Measurements from ENCODE around the gene ADD1.
"Not testable (repeated sequence)": the region's sequence is repeated elsewhere in the genome, so short reads cannot be mapped to it uniquely, and the experiment has no call there.

ADD1 gene

DNA sequence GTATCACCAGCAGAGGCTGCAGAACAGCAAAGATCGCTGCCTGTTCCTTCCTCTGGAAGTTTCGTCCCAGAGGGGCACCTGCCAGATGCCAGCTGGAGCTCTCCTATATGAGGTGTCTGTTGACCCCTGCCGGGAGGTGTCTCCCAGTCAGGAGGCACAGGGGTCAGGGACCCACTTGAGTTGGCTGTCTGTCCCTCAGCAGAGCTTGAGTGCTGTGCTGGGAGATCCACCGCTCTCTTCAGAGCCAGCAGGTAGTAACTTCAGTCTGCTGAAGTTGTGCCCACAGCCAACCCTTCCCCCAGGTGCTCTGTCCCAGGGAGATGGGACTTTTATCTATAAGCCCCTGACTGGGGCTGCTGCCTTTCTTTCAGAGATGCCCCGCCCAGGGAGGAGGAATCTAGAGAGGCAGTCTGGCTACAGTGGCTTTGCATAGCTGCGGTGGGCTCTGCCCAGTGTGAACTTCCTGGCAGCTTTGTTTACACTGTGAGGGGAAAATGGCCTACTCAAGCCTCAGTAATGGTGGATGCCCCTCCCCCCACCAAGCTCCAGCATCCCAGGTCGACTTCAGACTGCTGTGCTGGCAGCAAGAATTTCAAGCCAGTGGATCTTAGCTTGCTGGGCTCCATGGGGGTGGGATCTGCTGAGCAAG lies 78.9 kb downstream of the ADD1 start:
- DNase-seq (ENCODE audit: low read depth), result not testable (repeated sequence)

DNA sequence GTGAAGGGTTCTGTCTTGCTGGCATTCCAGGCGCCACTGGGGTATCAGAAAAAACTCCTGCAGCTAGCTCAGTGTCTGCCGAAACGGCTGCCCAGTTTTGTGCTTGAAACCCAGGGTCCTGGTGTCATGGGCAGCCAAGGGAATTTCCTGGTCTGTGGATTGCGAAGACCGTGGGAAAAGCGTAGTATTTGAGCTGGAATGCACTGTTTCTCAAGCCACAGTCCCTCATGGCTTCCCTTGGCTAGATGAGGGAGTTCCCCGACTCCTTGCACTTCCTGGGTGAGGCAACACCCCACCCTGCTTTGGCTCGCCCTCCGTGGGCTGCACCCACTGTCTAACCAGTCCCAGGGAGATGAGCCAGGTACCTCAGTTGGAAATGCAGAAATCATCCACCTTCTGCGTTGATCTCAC lies 79.5 kb downstream of the ADD1 start:
- no peak for DNase-seq (ENCODE audit: low read depth)

DNA sequence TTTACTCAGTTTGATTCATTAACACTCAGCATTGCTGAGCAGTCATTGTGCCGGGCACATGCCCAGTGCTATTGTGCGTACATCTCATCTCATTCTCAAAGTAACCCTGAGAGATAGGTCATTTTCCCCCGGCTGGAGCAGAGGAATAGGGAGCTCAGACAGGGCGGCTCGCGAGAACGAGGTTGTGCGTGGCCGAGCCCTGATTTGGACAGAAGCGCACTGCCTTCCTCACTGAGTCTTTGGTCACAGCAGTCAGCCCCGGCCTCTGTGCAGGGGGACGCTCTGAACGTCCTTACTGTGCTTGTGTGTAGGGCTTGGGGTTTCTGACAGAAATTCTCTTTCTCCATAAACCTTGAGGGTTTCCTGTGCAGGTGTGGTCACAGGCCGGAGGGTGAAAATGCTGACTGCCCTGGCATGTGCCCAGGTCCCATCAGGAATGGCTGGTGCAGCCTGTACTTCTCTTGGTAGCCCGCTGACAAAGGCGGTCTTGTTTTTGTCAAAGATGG lies 80.1 kb downstream of the ADD1 start:
- DNase-seq (ENCODE audit: low read depth), result no peak

DNA sequence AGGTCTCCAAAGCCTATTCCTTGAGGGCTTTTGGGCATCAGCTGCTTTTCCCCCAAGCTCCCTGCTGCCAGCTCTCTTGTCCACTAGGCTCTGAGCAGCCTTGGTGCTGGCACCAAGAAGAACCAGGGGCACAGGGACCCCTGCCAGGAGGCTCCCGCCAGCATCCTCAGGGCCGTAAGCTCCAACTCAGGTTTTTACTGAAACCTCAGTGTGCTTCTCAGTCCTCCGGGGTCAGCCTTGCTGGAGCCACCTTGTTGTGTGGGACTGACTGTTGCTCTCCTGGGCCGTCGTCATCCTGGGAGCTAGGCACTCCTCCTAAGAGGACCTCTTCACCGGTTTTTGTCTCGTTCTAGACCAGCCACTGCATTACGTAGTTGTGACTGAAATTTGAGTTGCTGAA lies 80.6 kb downstream of the ADD1 start:
- no peak for DNase-seq (ENCODE audit: low read depth)

DNA sequence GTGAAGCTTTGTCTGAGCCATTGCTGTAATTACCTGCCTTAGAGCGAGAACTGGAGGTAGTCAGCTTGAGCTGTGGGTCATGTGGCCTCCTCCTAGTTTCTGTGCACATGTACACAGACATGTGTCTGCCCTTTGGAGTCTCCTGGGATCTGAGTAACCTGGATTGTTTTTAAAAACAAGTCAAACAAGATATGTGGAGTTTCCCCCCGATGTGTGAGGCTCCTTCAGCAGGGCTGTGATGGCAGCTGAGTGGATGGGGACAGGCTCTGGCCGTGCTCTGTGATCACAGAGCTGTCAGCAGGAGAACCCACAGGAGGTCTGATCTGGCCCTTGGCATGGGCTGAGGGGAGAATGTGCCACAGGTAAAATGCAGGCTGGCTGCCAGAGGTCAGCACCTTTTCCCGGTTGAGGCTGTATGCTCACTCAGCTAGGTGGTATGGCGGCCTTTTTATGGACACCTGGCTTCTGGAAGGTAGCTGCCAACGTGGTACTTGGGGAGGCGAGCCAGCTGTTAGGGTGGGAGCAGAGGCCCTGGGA lies 81.2 kb downstream of the ADD1 start:
- DNase-seq (ENCODE audit: low read depth), result no peak

DNA sequence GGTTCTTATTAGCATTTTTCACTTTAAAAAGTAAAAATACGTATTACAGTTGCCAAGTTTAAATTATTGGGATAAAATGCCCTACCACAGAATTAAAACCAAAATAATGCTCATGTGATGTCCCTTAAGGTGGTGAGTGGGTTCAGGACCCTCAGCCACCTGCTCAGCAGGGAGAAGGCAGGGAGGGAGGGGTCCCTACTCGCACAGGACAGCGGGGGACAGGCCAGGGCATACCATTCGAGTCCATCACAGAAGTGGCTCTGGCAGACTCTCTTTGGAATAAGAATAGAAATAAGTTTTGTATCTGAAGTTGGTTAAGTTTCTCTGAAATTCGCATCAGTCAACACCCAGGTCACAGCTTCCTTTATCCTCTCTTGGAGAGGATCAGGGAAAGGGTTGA lies 81.9 kb downstream of the ADD1 start:
- no peak for DNase-seq (ENCODE audit: low read depth)

DNA sequence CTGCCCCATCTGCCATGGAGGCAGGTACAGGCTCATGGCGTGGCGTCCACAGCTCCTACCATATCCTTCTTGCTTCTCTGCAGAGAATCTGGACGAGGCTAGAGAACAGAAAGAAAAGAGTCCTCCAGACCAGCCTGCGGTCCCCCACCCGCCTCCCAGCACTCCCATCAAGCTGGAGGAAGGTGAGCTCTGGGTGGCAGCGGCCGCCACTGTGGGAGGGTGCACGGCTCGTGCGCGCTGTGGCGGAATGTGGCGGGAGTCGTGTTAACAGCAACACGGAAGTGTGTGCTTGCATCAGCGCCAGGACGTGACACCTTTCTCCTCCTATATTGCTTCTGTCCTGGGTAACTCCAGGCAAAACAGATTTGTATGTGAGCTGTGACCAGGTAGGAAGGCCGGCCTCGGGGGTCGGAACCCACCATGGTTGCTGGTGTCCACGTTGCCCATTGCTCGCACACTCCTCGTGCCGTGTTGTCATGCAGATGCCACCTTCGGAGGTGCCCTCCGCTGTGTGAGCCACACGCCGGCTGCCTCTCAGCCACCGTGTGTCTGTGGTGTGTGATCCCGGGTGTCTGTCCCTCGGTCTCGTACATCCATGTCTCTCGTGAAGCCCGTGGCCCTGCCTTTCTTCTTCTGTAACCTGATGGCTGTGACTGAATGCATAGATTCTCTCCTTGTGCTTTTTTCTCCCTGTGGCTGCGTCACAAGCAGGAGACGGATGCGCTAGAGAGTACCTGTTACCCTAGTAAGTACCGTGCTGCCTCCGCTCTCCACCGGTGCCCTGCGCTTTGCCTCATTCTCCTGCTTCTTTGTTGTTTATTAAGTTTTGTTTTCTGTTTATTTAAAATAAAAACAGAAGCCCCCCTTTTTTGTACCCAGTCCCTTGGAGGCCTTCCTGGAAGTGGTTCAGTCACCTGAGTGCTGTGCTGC lies 82.6 kb downstream of the ADD1 start:
- no peak for DNase-seq (ENCODE audit: low read depth)

DNA sequence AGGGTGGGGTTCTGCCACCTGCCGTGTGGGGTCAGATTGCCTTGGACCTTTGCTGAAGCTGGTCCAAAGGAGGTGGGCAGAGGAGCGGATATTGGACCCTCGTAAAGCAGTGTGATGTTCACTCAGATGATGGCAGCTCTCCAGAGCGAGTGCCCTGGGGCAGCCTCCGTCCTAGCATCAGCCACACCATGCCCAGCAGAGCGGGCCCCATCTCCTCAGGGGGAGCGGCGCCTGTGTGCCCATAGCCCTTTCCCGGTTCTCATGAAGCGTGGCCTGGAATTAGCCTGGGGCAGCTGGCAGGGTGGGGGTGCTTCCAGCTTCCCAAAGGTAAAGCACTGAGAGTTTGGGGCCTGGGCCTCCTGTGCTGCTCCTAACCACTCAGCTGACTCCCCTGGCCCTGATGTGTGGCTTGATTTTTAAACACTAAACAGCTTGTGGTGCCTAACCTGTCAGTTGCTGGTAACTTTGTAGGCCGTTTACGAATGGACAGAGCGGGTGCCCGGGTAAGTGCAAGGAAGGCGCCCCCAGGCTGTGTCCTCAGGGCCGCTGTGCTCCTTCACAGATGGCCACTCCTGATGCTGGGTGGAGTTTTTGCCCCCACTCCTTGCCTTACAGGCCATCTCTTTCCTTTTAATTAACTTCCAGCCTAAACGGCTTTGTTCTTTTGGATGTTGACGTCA lies 83.5 kb downstream of the ADD1 start:
- DNase-seq (ENCODE audit: low read depth), result no peak

DNA sequence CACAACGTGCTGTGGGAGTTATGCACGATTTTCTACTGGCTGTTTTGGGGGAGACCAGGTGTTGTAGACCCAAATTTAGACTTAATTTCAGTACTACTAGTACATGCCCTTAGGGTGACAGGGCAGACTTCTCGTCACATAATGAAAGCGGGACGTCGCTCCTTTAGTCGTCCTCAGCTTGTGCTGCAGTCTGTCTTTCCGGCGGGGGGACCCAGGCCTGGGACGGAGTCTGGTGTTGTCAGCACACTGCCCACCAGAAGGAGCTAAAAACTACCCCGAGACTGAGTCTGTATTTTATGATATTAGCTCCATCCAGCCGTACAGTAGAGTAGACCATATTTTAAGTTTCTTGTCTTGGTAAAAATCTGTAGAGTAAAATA lies 84.0 kb downstream of the ADD1 start:
- no peak for DNase-seq (ENCODE audit: low read depth)

DNA sequence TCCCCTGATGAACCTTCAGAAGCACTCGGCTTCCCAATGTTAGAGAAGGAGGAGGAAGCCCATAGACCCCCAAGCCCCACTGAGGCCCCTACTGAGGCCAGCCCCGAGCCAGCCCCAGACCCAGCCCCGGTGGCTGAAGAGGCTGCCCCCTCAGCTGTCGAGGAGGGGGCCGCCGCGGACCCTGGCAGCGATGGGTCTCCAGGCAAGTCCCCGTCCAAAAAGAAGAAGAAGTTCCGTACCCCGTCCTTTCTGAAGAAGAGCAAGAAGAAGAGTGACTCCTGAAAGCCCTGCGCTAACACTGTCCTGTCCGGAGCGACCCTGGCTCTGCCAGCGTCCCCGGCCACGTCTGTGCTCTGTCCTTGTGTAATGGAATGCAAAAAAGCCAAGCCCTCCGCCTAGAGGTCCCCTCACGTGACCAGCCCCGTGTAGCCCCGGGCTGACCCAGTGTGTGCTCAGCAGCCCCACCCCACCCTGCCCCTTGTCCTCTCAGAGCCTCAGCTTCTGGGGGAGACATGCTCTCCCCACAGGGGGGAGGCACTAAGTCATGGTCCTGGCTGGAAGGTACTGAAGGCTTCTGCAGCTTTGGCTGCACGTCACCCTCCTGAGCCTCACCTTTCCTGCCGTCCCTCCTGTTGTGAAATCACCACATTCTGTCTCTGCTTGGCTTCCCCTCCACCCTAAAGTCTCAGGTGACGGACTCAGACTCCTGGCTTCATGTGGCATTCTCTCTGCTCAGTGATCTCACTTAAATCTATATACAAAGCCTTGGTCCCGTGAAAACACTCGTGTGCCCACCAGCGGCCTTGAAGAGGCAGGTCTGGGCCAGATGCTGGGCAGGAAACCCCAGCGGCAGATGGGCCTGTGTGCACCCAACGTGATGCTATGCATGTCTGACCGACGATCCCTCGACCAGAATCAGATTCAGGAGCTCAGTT lies 84.9 kb downstream of the ADD1 start:
- DNase-seq (ENCODE audit: low read depth), result no peak

DNA sequence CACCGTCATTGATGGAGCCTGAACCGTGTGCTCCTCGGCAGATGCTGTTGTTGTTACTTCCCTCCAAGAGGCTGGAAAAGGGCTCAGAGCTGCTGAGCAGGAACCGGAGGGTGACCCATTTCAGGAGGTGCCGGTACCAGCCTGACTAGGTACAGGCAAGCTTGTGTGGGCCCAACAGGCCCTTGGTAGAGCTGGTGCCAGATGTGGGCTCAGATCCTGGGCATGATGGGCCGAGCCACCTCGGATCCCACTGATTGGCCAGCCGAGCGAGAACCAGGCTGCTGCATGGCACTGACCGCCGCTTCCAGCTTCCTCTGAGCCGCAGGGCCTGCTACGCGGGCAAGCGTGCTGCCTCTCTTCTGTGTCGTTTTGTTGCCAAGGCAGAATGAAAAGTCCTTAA lies 85.8 kb downstream of the ADD1 start:
- no peak for DNase-seq (ENCODE audit: low read depth)

DNA sequence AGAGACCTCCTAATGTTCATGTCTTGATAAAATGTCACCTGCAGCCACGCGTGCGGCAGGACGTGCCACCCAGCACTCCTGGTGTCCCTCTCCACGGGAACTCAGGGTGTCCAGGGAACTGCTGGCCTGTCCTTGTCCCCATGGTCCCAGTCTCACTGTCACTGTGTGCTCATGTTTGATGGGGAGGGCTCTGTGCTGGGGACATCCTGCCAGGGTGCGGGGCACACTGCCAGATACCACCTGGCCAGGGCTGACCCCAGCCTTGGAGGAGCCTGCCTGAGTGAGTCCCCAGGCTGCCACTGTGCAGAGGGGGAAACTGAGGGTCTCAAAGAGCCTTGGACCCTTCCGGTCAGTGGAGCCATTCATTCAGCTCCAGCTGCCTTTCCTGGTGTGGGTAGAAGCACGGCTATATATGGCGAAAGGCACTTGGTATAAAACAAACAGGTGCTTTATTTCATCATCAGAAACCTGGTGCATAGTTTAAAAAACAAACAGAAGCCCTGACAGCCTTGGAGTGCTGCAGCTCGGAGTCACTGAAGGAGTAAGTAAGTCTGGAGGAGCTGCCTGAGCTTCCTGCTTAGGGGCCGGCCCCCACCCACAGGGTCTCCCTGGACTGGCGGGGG lies 86.6 kb downstream of the ADD1 start:
- no peak for DNase-seq (ENCODE audit: low read depth)

DNA sequence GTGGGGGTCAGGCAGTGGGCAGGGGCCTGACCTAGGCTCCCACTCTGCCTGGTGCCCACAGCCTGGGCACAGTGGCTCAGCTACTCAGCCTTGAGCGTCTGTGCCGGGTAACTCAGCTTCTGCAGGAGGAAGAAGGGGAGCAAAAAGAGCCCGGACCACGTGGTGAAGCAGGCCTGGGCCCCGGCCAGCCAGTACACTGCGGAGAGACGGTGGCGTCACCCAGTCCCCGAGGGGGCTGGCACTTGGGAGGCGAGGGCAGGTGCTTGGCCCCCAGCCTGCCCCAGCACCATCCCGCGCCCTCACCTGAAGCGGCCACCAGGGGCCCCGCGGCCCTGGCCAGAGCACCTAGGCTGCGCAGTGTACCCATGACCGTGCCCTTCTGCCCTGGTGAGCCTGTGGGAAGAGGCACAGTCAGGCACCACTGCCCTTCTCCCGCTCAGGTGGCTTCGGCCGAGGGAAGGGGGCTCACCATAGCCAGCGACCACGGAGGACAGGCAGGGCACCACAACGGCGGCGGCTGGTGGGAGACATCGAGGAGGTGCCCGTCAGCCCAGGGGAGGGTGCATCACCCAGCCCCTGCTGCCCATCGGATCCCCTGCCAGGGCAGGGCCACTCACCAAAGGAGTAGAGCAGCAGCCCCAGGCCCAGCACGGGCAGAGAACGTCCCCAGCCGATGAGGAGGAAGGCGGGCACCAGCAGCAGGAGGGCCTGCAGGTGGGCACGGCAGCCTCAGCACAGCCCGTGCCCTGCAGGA lies 87.3 kb downstream of the ADD1 start:
- no peak for DNase-seq (ENCODE audit: low read depth)

DNA sequence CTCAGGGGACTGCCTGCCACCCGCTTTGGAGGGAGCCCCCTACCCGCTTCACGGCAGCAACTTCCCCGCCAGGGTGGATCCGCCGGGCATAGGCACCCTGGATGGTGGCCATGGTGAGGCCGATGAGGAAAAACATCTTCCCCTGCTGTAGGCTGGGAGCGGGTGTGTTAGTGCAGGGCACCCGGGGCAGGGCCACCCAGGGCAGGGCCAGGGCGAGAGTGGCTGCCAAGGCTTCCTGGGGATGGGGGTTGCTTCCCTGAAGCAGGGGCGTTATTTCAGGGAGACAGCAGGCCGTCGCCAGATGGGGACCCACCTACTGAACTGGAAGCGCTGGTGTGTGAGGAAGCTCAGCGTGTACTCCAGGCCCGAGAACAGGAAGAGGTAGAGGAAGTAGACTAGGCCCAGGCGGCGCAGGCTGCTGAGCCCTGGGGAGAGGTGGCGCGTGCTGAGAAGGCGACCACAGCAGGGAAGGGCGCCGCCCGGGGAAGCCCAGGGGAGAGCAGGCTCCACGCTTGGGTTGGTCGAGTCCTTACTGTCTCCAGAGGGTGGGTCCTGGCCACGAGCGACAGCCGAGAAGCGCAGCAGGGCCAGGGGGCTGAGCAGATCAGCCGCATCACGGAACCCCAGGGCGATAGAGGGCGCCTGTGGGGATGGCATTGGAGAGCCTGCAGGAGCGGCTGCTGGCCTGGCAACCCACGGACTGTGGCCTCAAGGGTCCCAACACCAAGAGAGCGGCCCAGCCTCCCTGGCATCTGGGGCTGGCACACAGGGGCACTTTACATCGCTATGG lies 88.1 kb downstream of the ADD1 start:
- DNase-seq (ENCODE audit: low read depth), result no peak

DNA sequence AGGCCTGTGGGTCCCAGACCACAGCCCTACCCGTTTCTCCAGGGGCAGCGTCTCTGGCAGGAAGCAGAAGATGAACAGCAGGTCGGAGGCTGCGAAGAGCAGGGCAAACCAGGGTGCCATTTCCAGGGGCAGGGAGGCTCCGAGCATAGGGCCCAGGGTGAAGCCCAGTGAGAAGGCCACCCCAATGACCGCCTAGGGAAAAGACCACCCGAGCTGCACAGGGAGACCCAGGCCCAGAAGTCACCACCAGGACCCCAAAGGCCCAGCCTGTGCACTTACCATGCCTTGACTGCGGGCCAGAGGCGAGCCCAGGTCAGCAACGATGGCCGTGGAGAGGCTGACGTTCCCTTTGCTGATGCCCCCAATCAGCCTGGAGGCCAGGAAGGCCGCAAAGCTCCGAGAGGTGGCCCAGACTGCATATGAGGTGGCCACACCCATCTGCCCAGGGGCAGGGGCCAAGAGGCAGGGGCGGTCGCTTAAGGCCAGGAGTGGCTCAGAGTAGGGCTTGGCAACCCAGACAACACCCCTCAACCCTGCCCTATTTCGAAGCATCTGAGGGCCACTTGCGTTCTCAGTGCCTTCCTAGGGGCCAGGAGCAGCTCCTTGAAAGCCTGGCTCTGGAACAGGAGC lies 88.8 kb downstream of the ADD1 start:
- no peak for DNase-seq (ENCODE audit: low read depth)

DNA sequence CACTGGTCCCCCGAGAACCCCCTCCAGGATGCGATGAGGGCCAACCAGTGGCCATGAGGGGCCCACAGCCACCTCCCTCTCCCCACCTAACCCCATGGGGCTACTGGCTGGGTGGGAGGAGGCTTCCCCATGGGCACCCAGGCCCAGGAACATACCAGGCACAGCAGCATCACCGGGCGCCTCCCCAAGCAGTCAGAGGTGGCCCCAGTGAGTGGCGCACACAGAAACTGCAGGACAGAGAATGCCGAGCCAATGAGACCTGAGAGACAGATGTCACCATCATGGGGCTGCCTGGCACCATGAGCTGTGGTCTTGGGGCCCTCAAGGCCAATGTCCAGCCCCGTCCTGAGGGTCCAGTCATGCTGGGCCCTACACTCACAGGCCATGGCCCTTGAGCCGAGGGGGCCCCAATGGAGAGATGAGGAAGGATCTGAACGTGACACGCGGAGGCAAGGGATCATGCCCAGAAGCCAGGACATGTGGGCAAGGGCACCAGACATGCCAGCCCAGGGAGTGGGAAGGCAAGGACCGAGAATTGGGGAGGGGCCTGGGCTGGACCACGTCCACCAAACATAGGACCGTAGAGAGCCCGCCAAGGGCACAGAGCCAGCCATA lies 89.4 kb downstream of the ADD1 start:
- DNase-seq (ENCODE audit: low read depth), result no peak

DNA sequence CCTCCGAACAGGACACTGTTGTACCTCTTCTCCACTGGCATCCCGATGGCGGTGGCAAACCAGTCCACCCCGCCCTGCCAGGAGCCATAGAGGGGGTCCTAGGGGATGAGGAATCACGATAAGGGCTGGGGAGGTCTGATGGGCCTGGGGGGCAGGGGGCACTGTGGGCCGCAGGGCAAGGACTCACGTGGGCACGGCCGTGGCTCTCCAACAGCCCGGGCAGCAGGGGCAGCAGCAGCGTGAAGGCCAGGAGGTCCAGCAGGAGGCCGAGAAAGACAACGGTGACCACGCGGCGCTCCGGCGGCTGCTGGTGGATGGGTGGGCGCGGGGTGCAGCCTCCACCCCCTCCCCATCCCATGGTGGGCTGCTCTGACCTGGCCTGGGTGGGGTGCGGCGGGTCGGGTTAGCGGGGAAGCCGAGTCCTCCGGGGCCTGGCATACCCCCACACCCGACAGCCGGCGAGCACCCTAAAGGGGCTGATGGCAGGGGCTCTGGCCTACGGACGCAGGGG lies 90.0 kb downstream of the ADD1 start:
- no peak for DNase-seq (ENCODE audit: low read depth)

All from GM04503 (cell line).